IPS-15b (cell line): ENCODE results near the gene NAT10.
"Not testable (repeated sequence)": the region's sequence is repeated elsewhere in the genome, so short reads cannot be mapped to it uniquely, and the experiment has no call there.

Experiments used
- H3K27me3 ChIP-seq: one replicate; pipeline ENCODE4 v1.6.1; 2013; ENCODE audit warnings: low read length; ENCODE audit not compliant: control insufficient read depth, insufficient read depth
- H3K36me3 ChIP-seq: one replicate; pipeline ENCODE4 v1.6.1; 2013; ENCODE audit warnings: low read length; ENCODE audit not compliant: control insufficient read depth, insufficient read depth
- H3K4me1 ChIP-seq: one replicate; pipeline ENCODE4 v1.6.1; 2013; ENCODE audit warnings: mild to moderate bottlenecking, low read length; ENCODE audit not compliant: control insufficient read depth, insufficient read depth
- H3K4me3 ChIP-seq: one replicate; pipeline ENCODE4 v1.5.1; 2013; ENCODE audit warnings: low read depth, low read length
- H3K9ac ChIP-seq: one replicate; pipeline ENCODE4 v1.6.1; 2013; ENCODE audit warnings: low read depth, mild to moderate bottlenecking, low read length
- H3K9me3 ChIP-seq: one replicate; pipeline ENCODE4 v1.6.1; 2013; ENCODE audit warnings: mild to moderate bottlenecking, low read length; ENCODE audit not compliant: control insufficient read depth, insufficient read depth

NAT10 gene

DNA sequence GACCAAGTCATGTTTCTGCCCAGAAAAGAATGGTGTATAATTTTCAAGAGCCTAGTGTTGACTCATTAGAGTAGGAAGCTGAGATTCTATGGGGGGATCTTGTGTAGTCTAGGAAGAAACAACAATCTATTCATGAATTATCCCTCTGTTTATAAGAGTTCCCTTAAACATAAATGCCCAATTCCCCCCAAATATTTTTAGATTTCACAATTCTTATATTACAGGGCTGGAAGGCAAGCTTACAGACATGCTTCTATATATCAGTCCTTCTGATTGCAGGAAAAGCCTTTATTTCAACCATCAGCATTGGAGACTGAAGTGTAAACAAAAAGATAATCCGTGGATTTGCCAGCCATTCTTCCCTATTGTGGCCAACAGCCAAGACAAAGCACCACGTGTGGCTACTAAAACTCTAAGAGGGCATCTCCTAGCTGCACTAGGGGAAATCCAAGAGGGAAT, 71.4 kb downstream of the NAT10 start:
- H3K36me3 ChIP-seq, result no peaks in the 10 kb centered on the region
- no peaks in the 10 kb centered on the region for H3K4me1 ChIP-seq
- H3K9ac ChIP-seq, result no peak overlapping the region
- no peak overlapping the region for H3K4me3 ChIP-seq
- no peaks in the 10 kb centered on the region for H3K27me3 ChIP-seq
- no peaks in the 10 kb centered on the region for H3K9me3 ChIP-seq

DNA sequence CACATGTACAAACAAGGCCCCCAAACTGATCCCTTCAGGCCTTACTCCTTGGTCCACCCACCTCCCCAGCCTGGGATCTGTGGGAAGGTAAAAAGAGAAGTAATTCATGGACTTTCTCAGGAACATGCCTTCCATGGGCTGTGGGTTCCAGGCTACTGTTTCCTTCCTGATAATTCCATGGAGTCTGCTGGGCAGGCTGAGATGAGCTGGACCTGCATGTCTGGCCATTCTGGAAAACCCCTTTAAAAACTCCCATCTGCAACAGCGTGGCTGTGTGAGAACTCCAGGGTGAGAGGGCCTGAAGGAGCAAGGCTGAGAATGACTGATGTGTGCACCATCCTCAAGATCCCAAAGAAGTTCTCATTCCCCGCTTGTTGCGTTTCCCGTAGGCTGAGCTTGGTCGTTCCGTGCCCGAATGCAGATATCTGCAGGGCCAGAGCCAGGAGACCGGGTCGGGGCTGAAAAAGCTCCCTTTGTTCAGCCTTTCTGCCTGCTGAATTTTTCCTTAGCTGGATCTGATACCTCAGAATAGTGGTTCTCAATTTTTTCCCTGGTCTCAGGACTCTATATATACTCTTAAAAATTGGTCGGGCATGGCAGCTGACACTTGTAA, 72.9 kb downstream of the NAT10 start:
- H3K36me3 ChIP-seq, result no peaks in the 10 kb centered on the region
- H3K4me1 ChIP-seq, result no peaks in the 10 kb centered on the region
- H3K4me3 ChIP-seq, result no peak overlapping the region
- H3K27me3 ChIP-seq, result no peaks in the 10 kb centered on the region
- H3K9ac ChIP-seq, result no peak overlapping the region
- H3K9me3 ChIP-seq, result no peaks in the 10 kb centered on the region

DNA sequence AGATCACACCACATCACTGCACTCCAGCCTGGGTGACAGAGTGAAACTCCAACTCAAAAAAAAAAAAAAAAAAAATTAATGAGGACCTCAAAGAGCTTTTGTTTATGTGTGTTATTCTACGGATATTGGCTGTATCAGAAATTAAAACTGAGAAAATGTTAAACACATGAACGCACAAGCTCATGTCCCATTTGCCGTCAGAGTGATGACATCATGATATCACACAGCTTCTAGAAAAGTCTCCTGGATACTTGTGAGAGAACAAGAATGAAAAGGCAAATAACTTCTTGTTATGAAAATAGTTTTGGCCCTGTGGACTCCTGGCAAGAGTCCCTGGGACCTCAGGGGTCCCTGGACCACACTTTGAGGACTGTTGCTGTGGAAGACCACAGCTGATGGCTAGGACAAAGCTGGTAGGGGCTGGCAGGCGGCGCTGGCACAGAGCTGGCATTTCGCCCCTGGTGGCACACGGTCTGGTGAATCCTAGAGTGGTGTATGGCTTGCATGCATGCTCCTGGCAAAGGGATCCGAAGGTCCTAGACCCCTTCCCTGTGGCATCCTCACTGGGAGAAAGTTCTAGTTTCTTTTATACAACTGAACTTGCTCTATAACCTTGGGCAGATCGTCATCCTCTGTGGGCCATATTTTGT, 73.7 kb downstream of the NAT10 start:
- H3K36me3 ChIP-seq, result no peaks in the 10 kb centered on the region
- H3K4me1 ChIP-seq, result no peaks in the 10 kb centered on the region
- H3K4me3 ChIP-seq, result no peak overlapping the region
- no peak overlapping the region for H3K9ac ChIP-seq
- H3K27me3 ChIP-seq, result no peaks in the 10 kb centered on the region
- H3K9me3 ChIP-seq, result no peaks in the 10 kb centered on the region

DNA sequence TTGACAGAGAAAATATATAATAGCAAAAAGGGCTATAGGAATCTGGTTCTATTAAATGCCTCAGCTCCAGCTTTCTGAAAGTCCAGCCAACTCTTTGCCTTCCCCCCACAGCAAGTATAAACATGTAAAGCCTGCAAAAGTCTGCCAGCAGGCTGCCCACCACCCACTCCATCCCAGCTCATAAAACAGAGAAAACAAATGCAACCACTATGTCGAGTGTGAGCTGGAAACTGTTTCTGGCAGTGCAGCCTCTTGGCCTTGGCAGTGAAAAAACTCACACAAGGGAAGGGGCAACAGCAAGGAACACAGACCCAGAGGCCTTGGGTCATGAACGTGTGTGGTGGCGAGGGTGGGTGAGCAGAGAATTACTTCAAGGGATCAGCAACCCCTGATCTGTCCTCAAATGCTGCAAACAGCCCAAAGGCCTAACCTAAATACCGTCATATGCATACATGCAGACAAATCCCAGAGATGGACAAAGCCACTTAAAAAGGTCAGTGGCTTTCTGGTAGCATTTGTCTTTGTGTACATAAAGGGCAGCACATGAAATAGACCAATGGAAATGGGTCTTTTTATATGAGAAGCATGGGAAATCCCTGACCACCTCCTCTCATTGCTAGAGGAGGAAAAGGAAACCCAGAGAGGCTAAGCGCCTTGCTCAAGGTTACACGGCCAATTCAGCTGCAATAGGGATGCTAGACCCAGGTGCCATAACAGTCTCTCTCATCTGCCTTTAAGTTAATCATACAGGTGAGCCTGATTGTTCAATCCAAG, 74.8 kb downstream of the NAT10 start:
- Histone ChIP-seq H3K27me3 (no peaks in the 10 kb centered on the region), H3K9me3 (no peaks in the 10 kb centered on the region), H3K9ac (no peak overlapping the region), H3K4me3 (no peak overlapping the region), H3K36me3 (no peaks in the 10 kb centered on the region), H3K4me1 (no peaks in the 10 kb centered on the region)

DNA sequence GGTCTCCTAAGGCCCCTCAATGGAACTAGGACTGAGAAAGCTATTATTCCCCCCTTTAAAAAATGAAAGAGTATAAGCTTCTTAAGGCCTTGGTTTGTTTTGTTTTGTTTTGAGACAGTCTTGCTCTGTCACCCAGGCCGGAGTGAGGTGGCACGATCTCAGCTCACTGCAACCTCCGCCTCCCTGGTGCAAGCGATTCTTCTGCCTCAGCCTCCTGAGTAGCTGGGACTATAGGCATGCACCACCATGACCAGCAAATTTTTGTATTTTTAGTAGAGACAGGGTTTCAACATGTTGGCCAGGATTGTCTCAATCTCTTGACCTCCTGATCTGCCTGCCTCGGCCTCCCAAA, 75.4 kb downstream of the NAT10 start:
- not testable (repeated sequence) for H3K4me1 ChIP-seq, H3K27me3 ChIP-seq, H3K9me3 ChIP-seq, H3K36me3 ChIP-seq, H3K4me3 ChIP-seq, H3K9ac ChIP-seq

DNA sequence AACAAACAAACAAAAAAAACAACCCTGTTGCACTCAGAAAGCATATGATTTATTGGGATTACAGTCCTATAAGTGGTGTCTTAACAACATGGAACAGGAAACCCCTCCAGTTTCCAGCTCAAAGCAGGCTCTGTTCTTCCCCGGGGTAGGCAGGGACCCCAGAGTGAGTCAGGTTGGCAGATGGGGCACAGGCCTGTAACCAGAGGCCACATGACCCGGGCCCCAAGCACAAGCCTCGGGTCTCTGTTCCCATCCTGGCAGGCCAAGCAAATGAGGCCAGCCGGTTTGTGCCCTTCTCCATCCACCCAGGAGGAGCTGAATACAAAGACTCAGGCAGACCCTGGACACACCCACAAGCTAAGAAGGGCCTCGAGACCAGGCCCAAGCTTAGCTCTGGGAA, 75.8 kb downstream of the NAT10 start:
- Histone ChIP-seq H3K4me1 (no peaks in the 10 kb centered on the region), H3K36me3 (no peaks in the 10 kb centered on the region), H3K27me3 (no peaks in the 10 kb centered on the region), H3K4me3 (no peak overlapping the region), H3K9ac (no peak overlapping the region), H3K9me3 (no peaks in the 10 kb centered on the region)

DNA sequence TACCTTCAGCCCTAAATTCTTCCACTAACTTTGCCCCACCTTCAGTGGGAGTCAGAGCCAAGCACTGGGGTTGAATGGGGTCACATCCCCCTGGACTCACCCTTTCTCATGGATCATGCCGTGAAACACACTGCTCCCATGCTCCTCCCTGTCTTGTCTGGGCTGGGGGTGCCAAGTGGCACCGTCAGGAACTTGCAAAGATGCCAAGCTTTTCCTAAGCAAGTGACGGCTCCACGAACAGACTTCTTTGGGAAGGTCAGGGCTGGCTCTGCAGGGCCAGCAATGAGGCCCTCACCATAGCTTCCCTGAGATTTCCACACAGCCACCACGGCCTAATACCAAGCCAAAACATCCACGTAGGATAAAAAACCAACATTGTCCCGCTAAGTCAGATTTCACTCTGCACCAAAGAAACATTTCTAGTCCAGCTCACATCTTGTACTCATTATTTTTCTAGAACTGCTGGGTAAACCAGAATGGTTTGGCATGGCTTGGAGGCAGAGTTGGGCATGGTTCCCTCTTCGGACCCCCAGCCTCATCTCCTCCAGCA, 76.5 kb downstream of the NAT10 start:
- Histone ChIP-seq H3K36me3 (no peaks in the 10 kb centered on the region), H3K4me3 (no peak overlapping the region), H3K9ac (no peak overlapping the region), H3K27me3 (no peaks in the 10 kb centered on the region), H3K9me3 (no peaks in the 10 kb centered on the region), H3K4me1 (peaks cover 3% of the 10 kb centered on the region)

DNA sequence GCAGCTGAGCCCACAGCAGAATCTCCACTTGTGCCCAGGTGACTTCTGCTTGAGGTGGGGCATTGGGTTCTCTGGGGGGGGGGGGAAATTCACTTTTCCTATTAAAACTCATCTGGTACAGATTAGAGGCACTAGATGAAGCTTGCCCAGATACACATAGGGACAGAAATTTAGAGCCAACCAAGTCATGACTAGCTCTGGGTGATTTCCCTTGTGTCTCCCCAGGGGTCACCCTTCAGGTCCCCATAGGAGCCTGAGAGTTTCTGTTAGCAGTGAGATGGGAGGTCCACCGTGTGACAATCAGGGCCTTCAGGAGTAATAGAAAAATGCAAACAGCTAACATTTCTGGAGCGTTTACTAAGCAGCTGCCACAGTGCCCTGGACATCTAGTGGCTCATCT, 77.0 kb downstream of the NAT10 start:
- no peaks in the 10 kb centered on the region for H3K9me3 ChIP-seq

DNA sequence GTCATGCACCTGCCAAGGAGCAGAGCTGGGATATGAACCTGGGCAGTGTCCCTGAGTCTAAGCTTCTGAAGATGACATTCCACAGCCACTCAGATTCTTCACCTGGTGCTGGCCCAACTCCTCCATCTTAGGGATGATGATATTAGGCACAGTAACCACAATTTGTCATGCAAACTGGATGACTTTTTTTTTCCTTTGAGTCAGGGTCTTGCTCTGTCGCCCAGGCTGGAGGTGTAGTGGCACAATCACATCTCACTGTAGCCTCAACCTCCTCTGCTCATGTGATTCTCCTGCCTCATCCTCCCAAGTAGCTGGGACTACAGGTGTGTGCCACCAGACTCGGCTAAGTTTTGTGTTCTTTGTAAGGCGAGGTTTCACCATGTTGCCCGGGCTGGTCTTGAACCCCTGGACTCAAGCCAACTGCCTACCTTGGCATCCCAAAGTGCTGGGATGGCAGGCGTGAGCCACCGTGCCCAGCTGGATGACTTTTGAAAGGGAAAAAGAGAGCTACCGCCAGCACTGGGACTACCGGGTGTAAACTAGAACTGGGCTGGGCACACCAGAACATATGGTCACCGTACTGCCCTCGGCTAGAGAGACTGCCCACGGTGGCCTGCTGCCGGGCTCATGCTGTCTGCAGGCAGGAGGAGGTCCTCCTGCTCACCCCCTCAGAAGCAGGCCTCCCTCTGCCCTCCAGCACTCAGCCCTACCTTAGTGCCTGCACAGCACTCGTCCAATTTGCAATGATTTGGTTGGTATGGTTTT, 77.7 kb downstream of the NAT10 start:
- Histone ChIP-seq H3K36me3 (no peaks in the 10 kb centered on the region), H3K9ac (no peak overlapping the region), H3K9me3 (no peaks in the 10 kb centered on the region), H3K27me3 (no peaks in the 10 kb centered on the region), H3K4me1 (peaks cover 5% of the 10 kb centered on the region), H3K4me3 (no peak overlapping the region)

More for the DNA sequence above, 77.0 kb downstream of the NAT10 start:
- Histone ChIP-seq H3K4me1 (peaks cover 5% of the 10 kb centered on the region), H3K9ac (no peak overlapping the region), H3K27me3 (no peaks in the 10 kb centered on the region), H3K4me3 (no peak overlapping the region), H3K36me3 (no peaks in the 10 kb centered on the region)

DNA sequence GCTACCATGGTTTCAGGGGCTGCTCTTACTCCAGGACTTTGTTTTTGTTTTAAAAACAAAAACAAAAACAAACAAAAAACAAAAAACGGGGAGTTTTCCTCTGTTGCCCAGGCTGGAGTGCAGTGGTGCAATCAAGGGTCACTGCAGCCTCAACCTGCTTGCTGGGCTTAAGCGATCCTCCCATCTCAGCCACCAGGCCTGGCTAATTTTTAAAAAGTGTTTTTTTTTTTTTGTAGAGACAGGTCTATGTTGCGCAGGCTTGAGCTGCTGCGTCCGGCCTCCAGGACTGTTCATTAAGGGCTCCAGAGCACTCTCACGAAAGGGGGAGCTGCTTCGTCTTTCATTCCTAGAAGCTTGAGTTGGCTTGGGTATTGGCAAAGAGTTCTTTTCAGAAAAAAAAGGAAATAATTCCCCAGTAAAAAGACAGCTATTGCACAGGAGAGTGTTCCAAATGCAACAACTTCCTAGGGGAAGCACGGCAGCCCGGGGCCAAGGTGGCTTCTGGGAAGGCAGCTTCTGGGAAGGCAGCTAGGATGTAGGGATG, 78.5 kb downstream of the NAT10 start:
- H3K9me3 ChIP-seq, result no peaks in the 10 kb centered on the region
- H3K4me3 ChIP-seq, result no peak overlapping the region
- no peaks in the 10 kb centered on the region for H3K36me3 ChIP-seq
- no peak overlapping the region for H3K9ac ChIP-seq
- no peaks in the 10 kb centered on the region for H3K27me3 ChIP-seq
- H3K4me1 ChIP-seq, result peaks cover 11% of the 10 kb centered on the region

DNA sequence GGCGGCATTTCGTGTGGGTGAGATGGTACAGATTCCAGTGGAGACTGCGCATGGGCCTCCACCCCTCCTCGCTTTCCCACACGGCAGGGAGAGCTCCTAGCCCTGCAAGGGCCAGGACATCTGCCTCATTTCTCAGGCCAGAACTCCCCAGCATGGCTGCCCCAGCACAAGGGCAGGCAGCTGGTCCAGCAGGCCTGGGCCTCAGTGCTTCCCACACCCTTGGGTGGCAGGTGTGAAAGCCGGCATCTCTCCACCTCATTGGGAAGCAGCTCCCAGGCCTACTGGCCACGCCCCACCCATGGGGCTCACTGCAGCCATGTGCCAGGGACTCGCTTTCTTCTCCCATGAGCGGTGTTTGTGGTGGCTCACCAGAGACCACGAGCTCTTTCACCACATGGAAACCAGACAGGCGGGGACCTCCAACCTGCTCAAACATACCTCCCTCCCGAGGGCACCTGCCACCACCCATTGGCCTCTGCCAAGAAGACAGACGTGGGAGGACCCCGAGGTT, 79.1 kb downstream of the NAT10 start:
- H3K27me3 ChIP-seq, result no peaks in the 10 kb centered on the region
- H3K36me3 ChIP-seq, result no peaks in the 10 kb centered on the region
- peaks cover 11% of the 10 kb centered on the region for H3K4me1 ChIP-seq
- H3K9ac ChIP-seq, result no peak overlapping the region
- no peaks in the 10 kb centered on the region for H3K9me3 ChIP-seq
- no peak overlapping the region for H3K4me3 ChIP-seq
